Mesothelial cell of epicardium (in vitro differentiated cells): ENCODE results near the gene FUCA1. TPM values are rescaled to one million over a fixed set of nuclear protein-coding genes. Genes with fewer than 3 reads are reported as not detected.

Source experiments
- DNase-seq, 2 experiments: peaks; one replicate each; pipeline ENCODE4 v3.0.0; 2021; ENCODE audit warnings: low spot score in 2 of 2; ENCODE audit not compliant: unreplicated experiment in 2 of 2
- H3K27ac Mint-ChIP-seq: 2 replicates; pipeline ENCODE4 v1.8.0; 2021; ENCODE audit warnings: mixed read lengths
- H3K27me3 Mint-ChIP-seq: 2 replicates; pipeline ENCODE4 v1.8.0; 2021; ENCODE audit warnings: low read depth, mixed read lengths
- H3K36me3 Mint-ChIP-seq: 2 replicates; pipeline ENCODE4 v1.8.0; 2021; ENCODE audit warnings: mixed read lengths
- H3K4me1 Mint-ChIP-seq: 2 replicates; pipeline ENCODE4 v1.8.0; 2021; ENCODE audit warnings: mixed read lengths
- H3K4me3 Mint-ChIP-seq: 2 replicates; pipeline ENCODE4 v1.8.0; 2021; ENCODE audit warnings: mild to moderate bottlenecking, moderate library complexity, mixed read lengths
- H3K9me3 Mint-ChIP-seq: 2 replicates; pipeline ENCODE4 v1.8.0; 2021; ENCODE audit warnings: mixed read lengths
- CTCF ChIP-seq: fragments of 200-600 bp; sonication (generic); IDR thresholded peaks from one replicate; pipeline ENCODE4 v1.5.0; 2021; ENCODE audit warnings: antibody characterized with exemption; ENCODE audit not compliant: unreplicated experiment
- total RNA-seq: library from RNA; stranded (reverse); gene quantifications from 3 replicates; pipeline ENCODE4 v1.2.1, GENCODE V29; 2021

The FUCA1 gene
- total RNA-seq, 1 donor from 2014 or later, result 21.3 TPM

DNA sequence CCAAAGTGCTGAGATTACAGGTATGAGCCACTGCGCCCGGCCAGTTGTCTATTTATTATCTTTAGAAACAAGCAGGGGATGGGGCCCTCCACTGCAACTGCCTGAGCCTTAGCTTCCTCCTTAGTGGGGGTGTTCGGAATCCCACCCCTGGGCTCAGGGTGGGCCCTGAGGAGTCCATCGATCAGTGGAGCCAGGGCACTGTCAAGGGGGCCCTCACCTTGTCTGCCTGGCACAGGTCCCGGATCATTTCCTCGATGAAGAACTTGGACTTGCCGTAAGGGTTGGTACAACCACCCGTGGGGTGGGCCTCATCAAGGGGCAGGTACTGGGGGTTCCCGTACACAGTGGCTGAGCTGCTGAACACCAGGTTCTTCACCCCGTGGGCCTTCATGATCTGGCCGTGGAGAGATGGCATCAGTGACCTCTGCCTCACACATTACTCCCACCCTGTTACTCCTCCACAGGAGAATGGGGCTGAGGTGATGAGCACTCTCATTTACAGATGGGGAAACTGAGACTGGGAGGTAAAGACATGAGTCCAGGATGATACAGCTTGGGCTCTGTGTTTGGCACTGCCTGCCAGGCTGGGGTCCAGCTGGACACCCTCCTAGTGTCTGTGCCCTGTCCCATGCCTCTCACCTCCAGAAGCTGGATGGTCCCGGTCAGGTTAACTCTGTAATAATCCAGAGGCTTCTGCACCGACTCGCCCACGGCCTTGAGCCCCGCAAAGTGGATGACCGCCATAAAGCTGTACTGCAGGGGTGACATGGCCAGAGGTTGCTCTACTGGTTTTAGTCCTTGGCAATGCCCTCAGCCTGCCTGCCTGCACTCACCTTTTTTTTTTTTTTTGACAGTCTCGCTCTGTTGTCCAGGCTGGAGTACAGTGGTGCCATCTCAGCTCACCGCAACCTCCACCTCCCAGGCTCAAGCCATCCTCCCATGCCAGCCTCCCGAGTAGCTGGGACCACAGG, 70.3 kb downstream of the FUCA1 start:
- DNase-seq, result no peak
- H3K4me1 Mint-ChIP-seq, result peaks cover 15% of the 10 kb centered on the region
- peaks cover 3% of the 10 kb centered on the region for H3K36me3 Mint-ChIP-seq
- H3K27me3 Mint-ChIP-seq, result no peaks in the 10 kb centered on the region
- H3K27ac Mint-ChIP-seq, result no peak overlapping the region
- H3K9me3 Mint-ChIP-seq, result no peaks in the 10 kb centered on the region
- no peak for TF ChIP-seq CTCF
- no peak overlapping the region for H3K4me3 Mint-ChIP-seq

DNA sequence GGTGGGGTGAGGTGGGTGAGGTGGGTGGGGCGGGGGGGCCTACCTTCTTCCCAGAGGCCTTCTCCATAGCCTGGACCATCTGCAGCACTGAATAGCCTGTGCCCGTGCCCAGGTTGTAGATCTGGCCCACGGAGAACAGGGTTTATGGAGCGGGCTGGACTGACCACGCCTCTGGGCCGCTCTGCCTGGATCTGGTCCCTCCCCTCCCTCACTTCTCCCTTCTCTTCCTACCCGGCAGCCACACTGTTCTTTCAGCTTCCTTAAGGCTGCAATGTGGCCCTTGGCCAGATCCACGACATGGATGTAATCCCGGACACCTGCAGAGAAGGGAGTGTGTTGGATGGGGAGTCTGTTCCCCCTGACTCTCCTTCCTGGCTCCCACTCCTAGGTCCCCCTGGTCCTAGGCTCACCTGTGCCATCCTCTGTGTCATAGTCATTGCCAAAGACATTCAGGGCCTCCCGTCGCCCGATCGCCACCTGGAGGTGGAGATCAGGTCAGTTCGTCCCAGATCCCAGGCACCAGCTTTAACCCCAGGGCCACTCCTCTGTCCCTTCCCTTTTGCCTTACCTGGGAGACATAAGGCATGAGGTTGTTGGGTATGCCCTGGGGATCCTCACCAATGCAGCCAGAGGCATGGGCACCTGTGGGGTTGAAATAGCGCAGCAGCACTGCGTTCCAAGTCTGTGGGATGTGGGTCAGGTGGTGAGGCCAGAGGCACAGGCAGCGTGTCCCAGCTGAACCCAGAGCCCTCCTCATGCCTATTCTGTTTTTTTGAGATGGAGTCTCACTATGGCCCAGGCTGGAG, 71.4 kb downstream of the FUCA1 start:
- TF ChIP-seq CTCF, result no peak
- H3K4me3 Mint-ChIP-seq, result no peak overlapping the region
- no peaks in the 10 kb centered on the region for H3K9me3 Mint-ChIP-seq
- DNase-seq, result no peak
- no peaks in the 10 kb centered on the region for H3K27me3 Mint-ChIP-seq
- peaks cover 20% of the 10 kb centered on the region for H3K4me1 Mint-ChIP-seq
- H3K36me3 Mint-ChIP-seq, result peaks cover 3% of the 10 kb centered on the region
- H3K27ac Mint-ChIP-seq, result no peak overlapping the region

DNA sequence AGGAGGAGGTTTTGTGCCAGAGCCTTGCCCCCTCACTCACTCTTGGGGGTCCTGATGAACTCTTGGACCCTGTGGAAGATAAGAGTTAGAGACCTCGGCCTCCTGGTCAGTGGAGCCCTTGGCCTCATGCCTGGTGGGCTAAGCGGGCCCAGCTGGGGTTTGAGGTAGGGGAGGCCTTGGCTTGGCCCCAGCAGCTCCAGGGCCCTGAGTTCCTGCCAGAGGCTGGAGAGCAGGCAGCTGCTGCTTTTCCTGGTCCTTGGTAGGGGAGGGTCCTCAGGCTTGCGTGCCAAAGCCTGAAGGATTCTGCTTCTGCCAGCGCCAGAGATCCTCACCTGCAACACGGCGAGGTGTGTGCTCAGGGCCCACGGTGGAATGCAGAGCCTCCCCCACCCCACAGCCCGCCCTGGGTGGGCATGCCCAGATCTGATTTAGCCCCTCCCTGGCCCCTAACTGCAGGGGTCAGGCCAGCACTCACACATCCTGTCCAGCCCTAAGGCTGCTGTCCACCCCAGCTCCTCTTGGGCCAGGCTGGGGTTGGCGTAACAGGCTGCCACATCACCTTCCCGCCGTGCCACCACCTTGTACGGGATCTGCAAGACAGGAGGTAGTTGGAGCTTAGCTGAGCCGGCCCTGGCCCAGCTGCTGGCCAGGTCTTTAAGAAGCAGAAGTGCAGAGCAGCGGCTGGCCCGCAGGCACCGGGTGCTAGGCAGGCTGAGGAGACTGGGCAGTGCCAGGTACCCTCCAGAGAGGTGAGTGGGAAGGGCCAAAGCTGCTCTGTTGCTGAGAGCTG, 72.2 kb downstream of the FUCA1 start:
- Mint-ChIP-seq H3K4me3 (no peak overlapping the region), H3K9me3 (no peaks in the 10 kb centered on the region), H3K27me3 (no peaks in the 10 kb centered on the region), H3K4me1 (peaks cover 20% of the 10 kb centered on the region), H3K27ac (no peak overlapping the region), H3K36me3 (peaks cover 3% of the 10 kb centered on the region)
- TF ChIP-seq CTCF, result no peak
- DNase-seq, result no peak

Other genes with a start within 250 kb of the FUCA1 start
- 1,158 to 1,228 TPM (median 1,198 TPM) in 3 replicates for gene RPL11, start 176.5 kb downstream of the FUCA1 start, total RNA-seq
- 28.4 to 31.5 TPM (median 30.4 TPM) in 3 replicates for gene ELOA, start 124.8 kb downstream of the FUCA1 start, total RNA-seq
- 52.1 to 53.9 TPM (median 52.7 TPM) in 3 replicates for gene PITHD1, start 89.9 kb downstream of the FUCA1 start, total RNA-seq
- 75.5 to 79.1 TPM (median 76.3 TPM) in 3 replicates for gene LYPLA2, start 77.1 kb downstream of the FUCA1 start, total RNA-seq
- 22.5 to 26.9 TPM (median 26.9 TPM) in 3 replicates for gene GALE, start 67.5 kb downstream of the FUCA1 start, total RNA-seq
- gene HMGCL, start 42.9 kb downstream of the FUCA1 start, total RNA-seq, result 27.4 to 30.7 TPM (median 29.2 TPM) in 3 replicates
- gene CNR2, start 45.1 kb upstream of the FUCA1 start, total RNA-seq, result not detected in 3 replicates
- gene PNRC2, start 91.5 kb upstream of the FUCA1 start, total RNA-seq, result 134 to 150 TPM (median 149 TPM) in 3 replicates
- gene SRSF10, start 112.0 kb upstream of the FUCA1 start, total RNA-seq, result 201 to 216 TPM (median 208 TPM) in 3 replicates
- gene MYOM3, start 243.8 kb upstream of the FUCA1 start, total RNA-seq, result 0.11 to 0.29 TPM (median 0.13 TPM) in 3 replicates